Measurements from ENCODE around the gene ANKRD2.
"Not testable (repeated sequence)": the region's sequence is repeated elsewhere in the genome, so short reads cannot be mapped to it uniquely, and the experiment has no call there.

Gene ANKRD2

GRCh38 chr10:97574374-97575126 is 2.0 kb downstream of the ANKRD2 start:
- peak; percentile 83 for DNase-seq

- no peak for DNase-seq
These were observed 2.6 kb downstream of the ANKRD2 start for GRCh38 chr10:97575127-97575668.

- DNase-seq: not testable (repeated sequence)
These were observed 3.9 kb downstream of the ANKRD2 start for GRCh38 chr10:97576487-97576886.

- DNase-seq: no peak
These were observed 5.1 kb downstream of the ANKRD2 start for GRCh38 chr10:97577701-97578100.

- DNase-seq: no peak
These were observed 5.7 kb downstream of the ANKRD2 start for GRCh38 chr10:97578171-97578844.

GRCh38 chr10:97580421-97581367 is 8.1 kb downstream of the ANKRD2 start:
- DNase-seq: no peak

- no peak for DNase-seq
These were observed 9.6 kb downstream of the ANKRD2 start for GRCh38 chr10:97582169-97582568.

- DNase-seq: no peak
These were observed 10.9 kb downstream of the ANKRD2 start for GRCh38 chr10:97583476-97583875.

- peak; percentile 76 for DNase-seq
These were observed 11.7 kb downstream of the ANKRD2 start, which contains the start of gene HOGA1 for GRCh38 chr10:97584060-97584797. Gene HOGA1, plus strand, starts transcription at chr10:97584389. Its CDS starts 315 bp downstream, at chr10:97584704.

GRCh38 chr10:97584798-97585438 is 12.3 kb downstream of the ANKRD2 start:
- no peak for DNase-seq

GRCh38 chr10:97585439-97585811 is 12.8 kb downstream of the ANKRD2 start:
- no peak for DNase-seq

GRCh38 chr10:97587183-97587582 is 14.6 kb downstream of the ANKRD2 start:
- no peak for DNase-seq

GRCh38 chr10:97589479-97589878 is 16.9 kb downstream of the ANKRD2 start, which contains the start of gene C10orf62:
Gene C10orf62, plus strand, starts transcription at chr10:97589721. Its CDS starts 177 bp downstream, at chr10:97589898.
- no peak for DNase-seq

- DNase-seq: no peak
These were observed 17.6 kb downstream of the ANKRD2 start for GRCh38 chr10:97590082-97590747.

- no peak for DNase-seq
These were observed 18.3 kb downstream of the ANKRD2 start for GRCh38 chr10:97590748-97591495.

- DNase-seq: no peak
These were observed 20.8 kb downstream of the ANKRD2 start for GRCh38 chr10:97593421-97593820.

- DNase-seq: no peak
These were observed 23.8 kb downstream of the ANKRD2 start for GRCh38 chr10:97596101-97597082.

- no peak for DNase-seq
These were observed 25.2 kb downstream of the ANKRD2 start for GRCh38 chr10:97597778-97598177.

Measured in SHP77 treated with DMSO at 0.1 percent for 48 hours (cell line).